ENCODE data around the gene ARHGAP20.

GRCh38 chr11:110629594-110629993, 82.6 kb downstream of the ARHGAP20 start:
- TF ChIP-seq CTCF (IDR thresholded peaks at IDR 0.05): no peak
- TF ChIP-seq POLR2A (IDR thresholded peaks at IDR 0.05): no peak

All from prostate gland (tissue), 2 donors.